K562 (cell line): ENCODE measurements around the gene ME3. TPM values are rescaled to one million over a fixed set of nuclear protein-coding genes. Genes with fewer than 3 reads are reported as not detected.

ENCODE experiments used
- ATAC-seq: fragments of 200-7000 bp; cut with Tn5 transposase; 3 replicates; pipeline ENCODE4 v1.9.1; 2020; ENCODE audit warnings: moderate library complexity
- BruUV-seq: library from RNA; stranded (reverse); fragments of 400-500 nt; replicated peaks from 2 replicates; lab custom pipeline; 2021; lab: Mats Ljungman, UMichigan
- CTCF ChIA-PET: fragments of 300-600 bp; formaldehyde crosslinking; extraction: SDS; loops from one replicate; lab custom pipeline; 2021; ENCODE audit warnings: low intra/inter-chr PET ratio; lab: Yijun Ruan, JAX
- POLR2A ChIA-PET: fragments of 300-600, 350-650 bp; sonication (Branson Sonifier 250); formaldehyde crosslinking; extraction: SDS; loops from one replicate; lab custom pipeline; 2021; ENCODE audit warnings: antibody characterized with exemption, inconsistent platforms; lab: Yijun Ruan, JAX
- DNase-seq, 4 experiments: peaks; one replicate each; pipeline versions ENCODE4 v3.0.0 to v3.0.0-alpha.2; 2011 to 2018; ENCODE audit warnings: low spot score in 3 of 4, mixed read lengths in 3 of 4; ENCODE audit errors: extremely low read depth in 1 of 4
- FAIRE-seq: peaks from 2 replicates; lab custom pipeline; 2011; peaks lifted over from hg19 to GRCh38; lab: Jason Lieb, UNC
- H2AFZ ChIP-seq: 2 replicates; pipeline ENCODE4 v1.6.0; 2011; ENCODE audit warnings: low read depth, low read length, control low read depth, inconsistent platforms
- H3K27ac ChIP-seq: fragments of 200-600 bp; 3 replicates; pipeline ENCODE4 v1.8.0; 2011; ENCODE audit warnings: low read depth, mild to moderate bottlenecking, control low read depth, inconsistent platforms, low read length, moderate library complexity, mixed read lengths; ENCODE audit errors: extremely low read depth
- H3K27me3 ChIP-seq, 2 experiments: fragments of 300-600 bp in 1 of 2; 2 replicates in 1 of 2; 3 replicates in 1 of 2; pipeline versions ENCODE4 v1.6.0 to v1.8.0; 2011; ENCODE audit warnings: inconsistent platforms in 2 of 2, low read length in 2 of 2, mild to moderate bottlenecking in 1 of 2, mixed read lengths in 1 of 2, moderate library complexity in 1 of 2; ENCODE audit not compliant: control insufficient read depth in 2 of 2, insufficient read depth in 2 of 2
- H3K36me3 ChIP-seq: fragments of 300-600 bp; 3 replicates; pipeline ENCODE4 v1.8.0; 2011; ENCODE audit warnings: mild to moderate bottlenecking, low read length, inconsistent platforms; ENCODE audit not compliant: control insufficient read depth, insufficient read depth
- H3K4me1 ChIP-seq, 2 experiments: fragments of 200-600 bp in 1 of 2; replicated peaks in 1 of 2; 2 replicates in 1 of 2; 3 replicates in 1 of 2; pipeline versions ENCODE4 v1.5.1 to v1.8.0; 2011; ENCODE audit warnings: inconsistent platforms in 2 of 2, low read length in 2 of 2, mild to moderate bottlenecking in 1 of 2, mixed read lengths in 1 of 2, moderate library complexity in 1 of 2; ENCODE audit not compliant: control insufficient read depth in 2 of 2, insufficient read depth in 2 of 2
- H3K4me2 ChIP-seq: 2 replicates; pipeline ENCODE4 v1.6.1; 2011; ENCODE audit warnings: low read length, control low read depth, inconsistent platforms, mixed read lengths; ENCODE audit not compliant: insufficient read depth
- H3K4me3 ChIP-seq: fragments of 200-600 bp; sonication (generic), shearing (Covaris generic); 2 replicates; pipeline ENCODE4 v1.5.1; 2016; ENCODE audit warnings: control low read depth, inconsistent platforms
- H3K79me2 ChIP-seq: fragments of 200-600 bp; 3 replicates; pipeline ENCODE4 v1.8.0; 2011; ENCODE audit warnings: low read length, inconsistent platforms; ENCODE audit not compliant: control insufficient read depth, insufficient read depth
- H3K9ac ChIP-seq, 2 experiments: 2 replicates each; pipeline versions ENCODE4 v1.6.0 to v1.6.1; 2011; ENCODE audit warnings: low read depth in 2 of 2, low read length in 2 of 2, control low read depth in 1 of 2, inconsistent platforms in 1 of 2, mild to moderate bottlenecking in 1 of 2, mixed read lengths in 1 of 2; ENCODE audit not compliant: insufficient read depth in 1 of 2
- H3K9me1 ChIP-seq: one replicate; pipeline ENCODE4 v1.6.0; 2011; ENCODE audit warnings: inconsistent platforms, mild to moderate bottlenecking, low read length, moderate library complexity; ENCODE audit not compliant: control insufficient read depth, insufficient read depth
- H3K9me3 ChIP-seq: replicated peaks from 2 replicates; pipeline ENCODE4 v1.5.1; 2011; ENCODE audit warnings: low read depth, low read length, inconsistent platforms; ENCODE audit not compliant: control insufficient read depth, insufficient read depth
- H4K20me1 ChIP-seq: replicated peaks from 2 replicates; pipeline ENCODE4 v1.6.1; 2011; ENCODE audit warnings: low read length, inconsistent platforms, mixed read lengths; ENCODE audit not compliant: control insufficient read depth, insufficient read depth
- CREB3 ChIP-seq: fragments of 450-650 bp; conservative IDR thresholded peaks from 2 replicates; pipeline ENCODE4 v1.6.1; 2016; ENCODE audit warnings: missing genetic modification characterization, low read depth, mild to moderate bottlenecking, missing compliant biosample characterization, moderate library complexity
- CREB3L1 ChIP-seq: fragments of 450-650 bp; IDR thresholded peaks from 2 replicates; pipeline ENCODE4 v1.6.1; 2014; ENCODE audit warnings: low read depth, mild to moderate bottlenecking, moderate library complexity, borderline replicate concordance
- HMGN3 ChIP-seq: IDR thresholded peaks from 2 replicates; pipeline ENCODE4 v1.6.1; 2011; ENCODE audit warnings: borderline replicate concordance, low read depth, mild to moderate bottlenecking, mixed read lengths, low read length; ENCODE audit not compliant: insufficient read length; ENCODE audit errors: extremely low read depth
- ILF3 ChIP-seq: fragments of 450-650 bp; IDR thresholded peaks from 2 replicates; pipeline ENCODE4 v1.6.1; 2018; ENCODE audit warnings: antibody characterized with exemption, mild to moderate bottlenecking, moderate library complexity, borderline replicate concordance
- MYC ChIP-seq, 2 experiments: fragments of 250-450 bp in 1 of 2; sonication (Bioruptor Pico) in 1 of 2; IDR thresholded peaks; 2 replicates each; pipeline versions ENCODE4 v1.5.1 to v1.6.1; 2012 to 2021; ENCODE audit warnings: low read depth in 2 of 2, borderline replicate concordance in 1 of 2, improper control_type of control experiment in 1 of 2, low read length in 1 of 2, mild to moderate bottlenecking in 1 of 2, moderate library complexity in 1 of 2
- POLR3A ChIP-seq: IDR thresholded peaks from 2 replicates; pipeline ENCODE4 v1.6.1; 2011; ENCODE audit warnings: borderline replicate concordance, mild to moderate bottlenecking, moderate library complexity; ENCODE audit not compliant: insufficient read length, insufficient read depth; ENCODE audit errors: extremely low read depth
- TCF3 ChIP-seq: sonication (generic); formaldehyde crosslinking; IDR thresholded peaks from 2 replicates; pipeline ENCODE4 v1.4.0; 2020; ENCODE audit warnings: mild to moderate bottlenecking, missing genetic modification reagents
- ZNF780A ChIP-seq: fragments of 250-450 bp; sonication (Bioruptor Pico); IDR thresholded peaks from 2 replicates; pipeline ENCODE4 v1.5.0; 2021; ENCODE audit warnings: mild to moderate bottlenecking
- whole genome bisulfite sequencing: fragments of 100-300 bp; shearing (Covaris generic); methylation state at CpG from one replicate; pipeline ENCODE4 v1.1.6; 2016; ENCODE audit warnings: low coverage, mixed read lengths; ENCODE audit not compliant: insufficient coverage; ENCODE audit errors: missing lambda C conversion rate; 5-methylcytosine and 5-hydroxymethylcytosine counted together
- in situ Hi-C: fragments of 300-500 bp; cut with MboI; formaldehyde crosslinking; loops from 4 replicates; pipeline ENCODE4 v1.15.0; 2018; ENCODE audit warnings: inconsistent platforms, mixed read lengths
- intact Hi-C: fragments of 100-400 bp; cut with micrococcal nuclease; formaldehyde crosslinking; loops from 2 replicates; pipeline ENCODE4 v1.14.2; 2022
- polyA plus RNA-seq, 8 experiments: library from polyadenylated mRNA; depleted of rRNA in 4 of 8; stranded (reverse) in 5 of 8; unstranded in 3 of 8; fragments of >200 nt; fragmentation: Nextera tagmentation in 2 of 8; fragmentation: Illumina TruSeq in 1 of 8; extraction: Ambion mirVana in 2 of 8; extraction: Trizol in 1 of 8; gene quantifications; 2 replicates each; pipeline versions ENCODE4 v1.2.1 to v1.2.3, GENCODE V29; 2011 to 2014; ENCODE audit warnings: inconsistent platforms in 1 of 8, missing spikeins in 1 of 8
- total RNA-seq, 7 experiments: library from RNA; depleted of rRNA in 6 of 7; stranded (reverse); fragments of >200 nt in 6 of 7; fragmentation: Illumina TruSeq in 2 of 7; extraction: Trizol in 2 of 7; gene quantifications; 2 replicates each; pipeline versions ENCODE4 v1.2.1 to v1.2.3, GENCODE V29; 2011 to 2021; ENCODE audit warnings: low replicate concordance in 1 of 7

ME3 gene
- total and polyA plus RNA-seq, 9 of the 15 experiments (the other 6 are each of a cell fraction or from before 2014, with no cell fraction given) = not detected

DNA sequence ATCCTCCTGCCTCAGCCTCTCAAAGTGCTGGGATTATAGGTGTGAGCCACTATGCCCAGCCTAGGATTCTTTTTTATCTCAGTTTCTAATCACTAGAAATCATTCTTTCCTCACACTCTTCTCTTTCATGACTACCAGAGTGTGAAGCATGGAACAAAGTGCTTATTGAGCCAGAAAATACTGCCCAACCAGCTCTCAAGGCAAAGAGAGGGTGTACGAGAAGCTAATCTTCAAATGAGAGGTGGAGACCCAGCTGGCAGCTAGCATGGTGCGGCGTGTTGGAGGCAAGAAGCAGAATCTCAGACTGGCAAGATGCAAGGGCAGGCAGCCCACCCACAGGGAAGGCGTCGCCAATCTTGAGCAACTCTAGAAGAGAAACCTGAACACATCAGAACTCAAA is 41.1 kb upstream of the ME3 start:
- Histone ChIP-seq H3K36me3 (no peaks in the 10 kb centered on the region), H3K4me3 (no peak overlapping the region), H3K4me2 (no peak overlapping the region), H3K27ac (no peak overlapping the region), H3K79me2 (no peaks in the 10 kb centered on the region), H3K9me1 (no peaks in the 10 kb centered on the region), H3K4me1 (no peaks in the 10 kb centered on the region), H3K27me3 (no peaks in the 10 kb centered on the region), H3K9me3 (no peaks in the 10 kb centered on the region), H3K9ac (no peak overlapping the region), H2AFZ (no peak overlapping the region), H4K20me1 (no peaks in the 10 kb centered on the region)
- POLR2A ChIA-PET = no interaction called here
- ATAC-seq (no peak), DNase-seq (no peak), FAIRE-seq (no peak)
- TF ChIP-seq HMGN3 (no peak), ILF3 (no peak), POLR3A (no peak), MYC (IDR thresholded peaks at IDR 0.05; ENCODE audit: low read depth, low read length) (no peak), MYC (CRISPR knock-in tag; IDR thresholded peaks at IDR 0.05; ENCODE audit: borderline replicate concordance, low read depth) (no peak), CREB3 (no peak), CREB3L1 (no peak), ZNF780A (CRISPR knock-in tag) (no peak), TCF3 (no peak)
- no TSS peak for BruUV-seq
- WGBS = 10% methylated on average over 5 of the region's 5 CpGs
- CTCF ChIA-PET = no interaction called here
- in situ Hi-C loops (no loop called here), intact Hi-C loops (no loop called here)
